HG02759 (cell line): ENCODE measurements around the gene LY6G5B.

Source experiments
- ATAC-seq: cut with Tn5 transposase; IDR thresholded peaks from one replicate; pipeline ENCODE4 v1.9.1; 2021; ENCODE audit warnings: mild to moderate bottlenecking, moderate library complexity; ENCODE audit not compliant: unreplicated experiment

The LY6G5B gene

DNA sequence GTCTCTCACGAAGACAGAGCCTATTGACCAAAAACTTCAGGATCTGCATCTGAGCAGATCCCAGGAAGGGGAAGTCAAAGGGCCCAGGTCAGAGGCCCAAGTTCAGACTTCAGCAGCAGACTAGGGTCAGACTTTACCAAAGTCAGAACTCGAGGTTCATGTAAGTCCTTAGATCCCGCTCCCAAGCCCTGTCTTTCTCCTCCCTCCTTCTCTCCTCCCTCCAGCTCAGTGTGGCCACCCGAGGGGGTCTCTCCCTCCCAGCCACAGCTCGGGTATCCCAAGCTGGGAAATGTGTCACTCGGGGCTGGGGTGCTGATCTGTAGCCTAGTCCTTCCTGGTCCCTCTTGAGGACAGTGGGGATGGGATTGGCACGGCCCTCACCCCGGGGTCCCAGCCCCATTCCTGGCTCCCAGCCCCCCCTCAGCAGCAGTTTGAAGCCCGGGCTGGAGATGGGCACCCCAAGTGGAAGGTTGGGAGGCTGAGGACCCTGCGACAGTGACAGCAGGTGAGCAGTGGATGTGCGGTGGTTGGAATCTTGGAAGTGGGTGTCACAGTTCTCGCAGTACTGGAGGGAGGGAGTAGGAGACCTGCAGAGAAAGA, 7.6 kb upstream of the LY6G5B start:
- ATAC-seq, result no peak

DNA sequence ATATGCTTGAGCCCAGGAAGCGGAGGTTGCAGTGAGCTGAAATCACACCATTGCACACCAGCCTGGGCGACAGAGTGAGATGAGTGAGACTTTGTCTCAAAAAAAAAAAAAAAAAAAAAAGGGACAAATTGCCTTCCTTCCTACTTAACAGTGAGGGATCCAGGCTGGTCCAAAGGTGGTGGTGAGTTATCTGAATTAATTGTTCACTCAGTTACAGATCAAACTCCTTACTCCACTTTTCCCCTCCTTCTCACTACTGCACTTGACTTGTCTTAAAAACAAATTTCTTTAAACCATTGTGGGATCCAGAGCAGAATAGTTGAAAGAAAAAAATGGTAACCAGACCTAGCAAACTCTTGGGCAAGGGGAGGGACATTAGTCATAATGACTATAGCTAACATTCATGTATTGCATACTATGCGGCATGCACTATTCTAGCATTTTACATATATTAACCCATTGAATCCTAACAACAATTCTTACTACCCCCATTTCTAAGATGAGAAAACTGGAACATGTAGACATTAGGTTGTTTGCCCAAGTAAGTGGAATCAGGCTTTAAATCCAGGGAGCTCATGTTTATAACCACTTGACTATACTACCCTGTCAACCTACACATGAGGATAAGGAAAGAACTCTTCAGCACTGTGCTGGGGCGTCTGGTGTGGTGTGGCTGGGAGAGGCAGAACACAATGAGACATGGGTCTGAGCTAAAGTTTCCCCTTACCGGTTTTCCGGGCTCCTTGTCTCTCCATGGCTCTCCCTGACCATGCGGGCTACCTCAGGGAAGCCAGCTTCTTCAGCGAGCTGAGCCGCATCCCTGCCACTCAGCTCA, 6.4 kb upstream of the LY6G5B start:
- ATAC-seq, result no peak

DNA sequence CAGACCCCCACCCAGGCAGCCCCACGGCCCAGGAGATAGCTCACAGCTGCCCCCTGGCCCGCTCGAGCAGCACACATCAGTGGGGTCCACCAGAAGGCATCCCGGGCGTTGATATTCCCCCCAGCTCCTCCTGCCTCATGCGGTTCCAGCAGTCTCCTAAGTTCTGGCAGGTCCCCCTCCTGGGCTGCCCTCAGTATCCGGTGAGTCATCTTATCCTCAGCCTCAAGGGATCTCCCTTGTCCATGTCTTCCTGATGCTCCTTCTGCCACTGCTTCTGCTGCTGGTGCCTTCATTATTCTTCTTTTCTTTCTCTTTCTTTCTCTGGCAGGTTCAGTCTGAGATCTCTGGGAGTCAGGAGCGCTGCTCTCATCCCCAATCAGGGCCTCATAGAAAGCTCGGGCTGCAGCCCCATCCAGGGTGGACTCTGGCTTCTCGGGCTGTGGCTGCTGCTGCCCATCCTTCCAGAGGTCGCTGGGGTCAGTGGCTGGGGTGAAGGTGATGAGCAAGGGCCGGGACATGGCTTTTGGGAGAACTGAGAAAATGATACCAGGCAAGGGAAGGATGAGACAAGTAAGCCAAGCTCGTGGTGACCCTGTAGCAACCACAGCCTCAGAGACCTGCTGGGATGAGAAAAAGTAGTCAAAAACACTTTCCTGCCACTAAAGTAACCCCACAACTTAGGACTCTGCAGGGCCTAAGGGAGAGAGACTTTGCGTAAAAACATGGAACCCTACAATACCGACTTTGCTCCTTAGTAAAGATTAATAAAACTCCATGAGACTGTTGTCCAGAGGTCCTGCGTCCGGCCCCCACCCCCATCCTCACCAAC, 5.6 kb upstream of the LY6G5B start:
- no peak for ATAC-seq

DNA sequence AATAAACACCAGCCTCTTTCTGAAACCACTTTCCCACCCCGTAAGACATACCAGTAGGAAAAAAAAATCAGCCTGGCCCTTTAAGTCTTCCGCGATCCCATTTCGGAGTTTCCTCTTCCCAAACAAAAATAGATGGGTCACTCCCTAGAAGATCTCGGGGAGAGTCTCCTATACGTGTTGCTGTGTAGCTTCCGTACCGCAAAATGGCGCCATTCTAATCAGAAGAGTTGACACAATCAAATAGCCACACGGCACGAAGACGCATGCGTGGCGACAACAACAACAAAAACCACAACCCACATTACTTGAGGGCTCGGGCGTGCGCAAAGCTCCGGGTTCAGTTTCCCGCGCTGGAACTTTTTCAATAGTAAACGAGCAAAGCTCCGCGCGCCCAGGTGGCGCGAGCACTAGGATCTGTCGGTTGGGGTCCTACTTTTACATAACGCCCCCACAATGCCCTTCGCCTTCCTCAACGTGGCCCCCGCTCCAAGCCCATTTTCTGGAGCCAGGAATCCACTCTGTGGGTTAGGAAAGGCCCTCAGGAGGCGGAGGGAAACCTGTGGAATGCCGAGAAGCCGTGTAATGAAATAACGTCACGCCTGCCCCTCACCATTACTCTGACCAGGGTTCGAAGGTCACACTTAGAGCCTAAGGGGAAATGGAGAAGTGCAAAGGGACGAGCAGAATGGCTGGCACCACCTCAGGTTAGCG, 4.8 kb upstream of the LY6G5B start, which contains the start of gene GPANK1:
TSS of gene GPANK1 (minus strand) at position 208 of the 711 bp plus-strand sequence. CDS start 519 bp downstream, outside the sequence.
- peak; percentile 30 for ATAC-seq

DNA sequence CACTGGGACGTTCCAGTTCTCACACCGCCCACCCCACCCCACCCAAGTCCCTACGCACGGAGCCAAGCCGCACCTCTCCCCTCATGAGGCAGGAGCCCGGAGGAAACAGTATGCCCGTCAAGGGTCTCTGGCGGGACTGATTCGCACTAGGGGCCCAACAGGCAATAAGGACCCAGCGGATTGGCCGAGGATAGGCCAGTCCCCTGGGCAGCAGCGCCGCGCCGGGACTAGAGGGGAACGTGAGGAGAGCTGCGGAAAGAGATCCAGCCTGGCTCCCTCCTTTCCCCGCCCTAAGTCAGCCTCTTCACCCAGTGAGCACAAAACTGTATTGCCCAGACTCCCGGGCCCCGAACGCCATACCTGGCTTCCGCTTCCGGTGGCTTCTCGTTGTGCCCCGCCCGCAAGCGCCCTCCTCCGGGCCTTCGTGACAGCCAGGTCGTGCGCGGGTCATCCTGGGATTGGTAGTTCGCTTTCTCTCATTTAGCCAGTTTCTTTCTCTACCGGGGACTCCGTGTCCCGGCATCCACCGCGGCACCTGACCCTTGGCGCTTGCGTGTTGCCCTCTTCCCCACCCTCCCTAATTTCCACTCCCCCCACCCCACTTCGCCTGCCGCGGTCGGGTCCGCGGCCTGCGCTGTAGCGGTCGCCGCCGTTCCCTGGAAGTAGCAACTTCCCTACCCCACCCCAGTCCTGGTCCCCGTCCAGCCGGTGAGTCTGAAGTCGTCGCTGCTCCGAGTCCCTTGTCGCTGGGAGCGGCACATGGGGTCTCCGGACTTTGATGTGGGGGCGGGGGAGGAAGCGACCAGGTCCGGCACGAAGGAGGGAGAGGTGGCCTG, 4.1 kb upstream of the LY6G5B start, which contains the start of gene CSNK2B:
TSS of gene CSNK2B (plus strand) at position 580 of the 836 bp plus-strand sequence. CDS start 752 bp downstream, outside the sequence.
- ATAC-seq, result peak; percentile 80

DNA sequence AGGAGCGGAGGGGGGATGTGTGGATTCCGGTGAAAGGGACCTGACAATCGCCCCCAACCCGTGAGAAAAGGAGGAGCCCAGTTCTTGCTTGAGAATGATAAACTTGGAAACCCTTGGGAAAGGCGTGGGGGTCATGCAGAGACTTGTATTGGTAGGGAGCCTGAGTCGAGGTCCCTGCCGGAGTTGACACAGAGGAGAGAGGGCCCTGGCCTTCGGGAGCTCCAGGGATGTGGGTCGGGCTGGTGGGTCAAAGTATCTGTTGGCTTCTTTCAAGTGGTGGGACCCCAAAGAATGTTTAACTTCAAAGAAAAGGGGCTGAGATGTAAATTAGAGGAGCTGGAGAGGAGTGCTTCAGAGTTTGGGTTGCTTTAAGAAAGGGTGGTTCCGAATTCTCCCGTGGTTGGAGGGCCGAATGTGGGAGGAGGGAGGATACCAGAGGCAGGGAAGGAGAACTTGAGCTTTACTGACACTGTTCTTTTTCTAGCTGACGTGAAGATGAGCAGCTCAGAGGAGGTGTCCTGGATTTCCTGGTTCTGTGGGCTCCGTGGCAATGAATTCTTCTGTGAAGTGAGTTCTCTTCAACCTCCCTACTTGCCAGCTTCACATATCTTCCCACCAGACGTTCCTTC, 3.3 kb upstream of the LY6G5B start:
- ATAC-seq, result no peak

DNA sequence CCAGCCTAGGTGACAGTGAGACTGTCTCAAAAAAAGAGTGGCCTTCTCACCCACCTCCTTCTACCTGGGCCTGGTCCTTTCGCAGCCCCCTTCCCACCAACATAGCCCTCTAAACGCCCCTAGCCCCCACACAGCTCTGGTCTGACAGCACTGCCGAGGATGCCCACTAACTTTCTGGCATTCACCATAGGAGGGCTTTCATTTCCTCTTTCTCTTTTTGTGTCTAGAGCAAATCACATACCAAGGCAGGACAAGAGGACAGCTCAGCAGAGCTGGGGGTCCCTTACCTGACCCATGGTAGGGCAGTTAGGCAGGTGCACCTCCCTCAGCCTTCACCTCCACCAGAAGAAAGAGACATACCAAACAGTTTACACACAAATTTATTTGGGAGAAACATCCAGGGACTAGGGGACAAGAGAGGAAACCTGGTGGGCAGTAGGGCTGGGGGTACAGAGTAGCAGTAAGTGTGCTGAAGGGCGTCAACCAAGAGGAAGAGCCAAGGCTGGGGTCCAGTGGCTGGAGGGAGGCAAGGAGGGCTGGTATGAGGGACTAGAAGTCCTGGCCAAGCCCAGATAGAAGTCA, 6.6 kb downstream of the LY6G5B start:
- ATAC-seq, result no peak

DNA sequence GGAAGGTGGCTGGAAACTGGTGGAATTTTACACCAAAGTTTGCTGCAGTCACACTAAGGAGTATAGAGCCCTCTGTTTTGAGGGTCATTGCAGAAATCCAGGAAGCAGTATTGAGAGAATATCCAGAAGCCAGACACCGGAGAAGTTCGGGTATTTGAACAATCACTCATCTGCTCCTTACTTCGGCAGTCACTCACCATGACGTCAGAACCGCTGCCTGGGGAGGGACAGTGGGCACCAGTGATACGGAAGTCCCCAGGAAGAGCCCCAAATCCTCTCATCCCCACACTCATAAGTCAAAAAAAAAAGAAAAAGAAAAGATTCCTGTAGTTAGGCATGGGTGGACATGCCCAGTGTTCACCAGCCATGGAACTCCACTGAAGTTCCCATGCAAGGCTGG, 7.1 kb downstream of the LY6G5B start:
- ATAC-seq, result no peak

DNA sequence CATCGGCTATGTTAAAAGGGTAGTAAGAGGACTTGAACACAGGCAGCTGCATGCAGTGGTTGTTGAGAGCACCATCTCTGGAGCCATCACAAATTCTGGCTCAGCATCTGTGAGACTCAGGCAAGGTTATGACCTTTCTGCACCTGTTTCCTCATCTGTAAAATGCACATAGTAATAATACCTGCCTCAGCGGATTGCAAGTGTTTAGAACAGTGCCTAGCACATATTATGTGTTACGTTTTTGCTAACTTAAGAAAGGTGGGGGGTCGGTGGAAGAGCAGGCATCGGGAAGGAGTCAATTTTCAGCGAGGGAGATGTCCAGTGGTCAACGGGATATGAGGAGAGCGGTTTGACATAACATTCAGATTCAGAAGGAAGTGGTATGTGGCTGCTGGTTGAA, 8.2 kb downstream of the LY6G5B start:
- no peak for ATAC-seq

DNA sequence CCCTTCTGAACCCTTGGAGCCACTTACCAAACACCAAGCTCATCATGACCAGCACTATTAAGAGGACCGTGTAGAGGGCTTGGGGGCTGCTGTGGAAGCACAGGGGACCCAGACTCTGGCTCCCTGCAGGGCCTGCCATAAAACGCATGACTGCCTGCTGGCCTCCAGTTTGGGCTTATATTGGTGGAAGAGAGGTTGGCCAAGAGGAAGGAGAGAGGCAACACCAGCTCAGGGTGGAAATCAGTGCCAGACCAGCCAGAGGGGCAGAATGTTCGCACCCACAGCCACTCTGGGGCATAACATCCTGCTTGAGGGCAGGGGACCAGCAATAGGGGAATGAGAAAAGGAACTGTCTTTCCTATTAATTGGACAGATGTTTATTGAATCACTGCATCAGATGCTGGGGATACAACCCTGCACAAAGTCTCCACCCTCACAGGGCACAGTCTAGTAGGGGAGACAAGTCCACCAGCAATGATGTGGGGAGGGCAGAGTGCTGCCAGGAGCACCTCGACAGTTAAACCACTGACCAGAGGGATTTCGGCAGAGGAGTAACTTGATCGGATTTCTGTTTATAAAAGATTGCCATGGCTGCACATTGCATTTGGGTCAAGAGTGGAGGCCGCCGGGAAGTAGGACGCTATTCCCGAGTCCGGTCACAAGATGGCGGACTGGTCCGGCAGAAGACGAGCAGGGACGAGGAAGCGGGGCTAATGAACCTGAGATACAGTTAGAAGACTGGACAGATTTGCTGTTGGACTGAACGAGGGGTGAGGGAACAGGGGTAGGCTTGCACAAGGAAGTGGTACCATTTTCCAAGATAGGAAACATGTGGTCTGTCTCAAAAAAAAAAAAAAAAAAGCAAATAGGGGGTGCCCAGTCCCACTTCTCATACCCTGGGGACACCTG, 10.7 kb downstream of the LY6G5B start, which contains the start of gene LY6G5C:
TSS of gene LY6G5C (minus strand) at position 842 of the 909 bp plus-strand sequence. CDS start at position 148, 694 bp downstream.
- no peak for ATAC-seq

DNA sequence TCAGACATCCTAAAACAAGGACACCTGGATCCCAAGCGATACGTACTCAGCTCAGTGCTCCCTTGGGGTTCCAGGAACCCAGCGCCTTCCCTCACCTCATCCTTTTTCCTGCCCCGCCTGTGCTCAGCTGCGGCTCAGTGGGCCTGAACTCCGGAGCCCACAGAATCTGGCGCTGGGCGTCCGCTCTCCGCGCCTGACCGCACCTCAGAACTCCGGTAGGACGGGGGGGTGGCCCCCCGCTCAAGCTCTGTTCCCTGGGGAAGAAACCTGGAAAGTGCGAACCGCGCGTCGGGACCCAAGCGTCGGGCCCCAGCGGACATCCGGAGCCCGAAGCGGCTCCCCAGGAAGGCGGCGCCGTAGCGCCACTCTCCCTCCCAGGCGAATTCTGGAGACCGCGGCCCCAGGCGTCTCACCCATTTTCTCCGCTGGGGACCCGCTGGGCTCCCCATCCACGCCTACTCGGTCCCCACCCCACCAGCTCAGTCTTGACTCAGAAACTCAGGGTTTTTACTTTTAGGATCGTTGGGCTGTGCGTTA, 11.4 kb downstream of the LY6G5B start:
- no peak for ATAC-seq

DNA sequence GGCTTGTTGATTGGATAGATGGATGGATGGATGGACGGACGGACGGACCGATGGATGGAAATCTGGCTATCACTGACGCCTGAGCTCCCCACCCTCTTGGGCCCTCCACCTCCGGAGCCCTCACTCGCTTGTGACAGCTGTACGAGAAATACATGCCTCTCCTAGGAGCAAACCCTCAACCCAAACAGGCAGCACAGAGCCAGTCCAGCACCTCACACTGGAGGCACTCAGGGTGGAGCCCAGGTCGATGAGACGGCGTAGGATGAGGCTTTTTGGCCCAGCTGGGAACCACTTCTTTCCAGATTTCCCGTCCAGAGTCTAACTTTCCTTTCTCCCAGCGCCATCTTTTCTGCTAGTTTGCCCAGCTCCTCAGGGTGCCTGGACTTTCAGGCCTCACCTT, 13.8 kb downstream of the LY6G5B start:
- no peak for ATAC-seq

DNA sequence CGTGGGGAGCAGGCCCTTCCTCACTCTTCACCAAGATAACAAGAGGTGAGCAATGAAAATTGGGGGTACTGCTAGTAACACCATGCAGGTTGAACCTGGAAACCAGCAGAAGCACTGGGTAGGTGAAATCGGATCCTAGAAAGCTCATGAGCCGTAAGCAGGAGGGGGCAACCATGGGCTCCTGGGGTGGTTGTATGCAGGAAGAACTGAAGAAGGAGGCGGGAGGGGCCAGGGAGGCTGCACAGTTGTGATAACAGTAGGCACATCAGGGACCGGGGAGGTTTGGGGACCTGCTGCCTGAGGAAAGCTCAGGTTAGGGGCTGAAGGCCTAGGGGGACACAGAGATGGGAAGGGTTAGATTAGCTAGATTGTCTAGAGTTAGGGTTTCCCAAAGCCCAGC, 16.7 kb downstream of the LY6G5B start:
- no peak for ATAC-seq

DNA sequence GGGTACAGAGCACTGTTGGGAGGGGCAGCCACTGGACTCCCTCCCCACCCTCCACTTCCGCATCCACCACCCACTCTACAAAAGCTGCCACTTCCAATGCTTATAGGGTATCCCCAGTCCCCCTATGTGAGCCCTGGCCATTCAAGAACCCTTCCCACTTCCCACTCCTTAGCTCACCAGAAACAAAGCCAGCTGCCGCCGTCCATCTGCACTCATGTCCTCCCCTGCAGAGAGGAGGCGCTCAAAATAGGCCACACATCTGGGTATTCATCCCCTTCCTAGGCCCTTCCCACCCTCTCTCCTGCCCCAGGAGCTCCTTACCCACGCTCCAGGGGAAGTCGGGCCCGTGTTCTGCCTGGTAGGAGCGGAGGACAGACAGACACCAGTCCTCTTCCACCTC, 17.5 kb downstream of the LY6G5B start:
- ATAC-seq, result no peak

DNA sequence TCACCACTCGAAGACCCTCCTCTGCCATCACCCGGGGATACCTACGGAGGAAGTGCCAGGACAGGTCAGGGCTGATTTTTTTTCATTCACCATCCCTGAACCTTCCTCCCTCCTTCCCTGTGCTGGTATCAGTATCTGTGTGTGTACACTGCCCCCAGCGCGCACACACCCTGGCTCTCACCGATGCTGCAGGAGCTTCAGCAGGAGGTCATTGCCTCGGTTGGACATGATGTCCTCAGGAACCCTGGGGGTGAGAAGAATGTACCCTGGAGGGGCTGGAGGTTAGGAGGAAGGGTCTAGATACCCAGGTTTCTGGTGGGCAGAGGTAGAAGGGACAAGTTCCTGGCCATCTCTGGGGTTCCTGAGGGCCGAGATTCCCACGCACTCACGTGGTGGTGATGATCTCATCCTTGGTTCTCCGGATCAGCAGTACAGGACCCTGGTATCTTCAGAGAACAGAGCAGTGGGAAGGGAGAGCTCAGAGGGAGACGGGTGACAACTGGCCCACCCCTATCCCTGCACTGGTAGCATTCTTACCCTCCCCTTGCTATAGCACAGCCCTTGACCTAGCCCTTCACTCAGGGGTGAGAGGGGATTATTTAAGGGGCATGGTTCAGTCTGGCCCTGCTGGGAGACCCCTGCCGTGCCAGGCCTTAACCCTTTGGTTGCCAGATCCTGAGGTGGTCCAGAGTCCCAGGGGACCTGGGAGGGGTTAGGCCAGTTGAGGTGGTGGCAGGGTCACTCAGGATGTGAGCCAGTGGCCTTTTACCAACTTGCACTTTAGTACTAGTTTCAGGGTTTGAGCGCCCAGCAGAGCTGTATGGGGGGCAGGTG, 18.3 kb downstream of the LY6G5B start:
- no peak for ATAC-seq

DNA sequence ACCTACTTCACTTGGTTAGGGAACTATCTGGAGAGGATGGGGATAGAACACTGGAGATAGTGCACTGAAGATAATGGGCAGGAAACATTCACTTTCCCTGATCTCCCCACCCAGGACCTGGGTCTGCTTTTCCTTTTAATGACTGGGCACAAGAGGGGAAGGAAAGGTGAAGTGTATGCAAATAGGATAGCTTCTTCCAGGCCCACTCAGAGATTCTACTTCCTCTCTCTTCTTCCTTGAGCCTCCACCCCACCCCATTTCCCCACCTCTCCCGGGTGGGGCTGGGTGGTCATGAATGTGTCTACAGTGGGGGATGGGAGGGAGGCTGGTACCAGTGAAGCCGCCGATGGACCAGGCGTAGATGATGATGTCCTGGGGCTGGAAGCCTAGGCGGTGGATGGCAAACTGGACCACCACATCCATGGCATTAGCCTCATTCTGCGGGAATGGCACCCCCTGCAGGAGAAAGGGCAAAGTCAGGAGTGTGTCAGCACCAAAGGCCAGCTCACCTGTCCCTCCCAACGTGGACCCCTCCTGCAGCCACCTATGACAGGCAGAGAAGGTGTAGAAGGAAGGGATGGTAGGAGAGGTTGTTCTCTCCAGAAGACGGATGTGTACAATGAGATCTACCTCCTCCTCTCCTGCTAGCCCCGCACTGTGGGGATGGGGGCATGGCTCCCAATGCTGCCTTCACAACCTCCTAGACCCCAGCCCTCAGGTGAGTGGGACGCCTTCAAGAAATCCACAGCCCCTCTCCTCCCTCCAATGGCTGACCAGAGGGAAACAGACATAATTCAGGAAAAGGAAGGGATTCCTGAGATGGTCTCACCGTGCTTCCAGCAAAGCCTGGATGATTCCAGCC, 19.7 kb downstream of the LY6G5B start:
- ATAC-seq, result no peak
